Measurements from ENCODE around the gene SKIL.

Gene SKIL

DNA sequence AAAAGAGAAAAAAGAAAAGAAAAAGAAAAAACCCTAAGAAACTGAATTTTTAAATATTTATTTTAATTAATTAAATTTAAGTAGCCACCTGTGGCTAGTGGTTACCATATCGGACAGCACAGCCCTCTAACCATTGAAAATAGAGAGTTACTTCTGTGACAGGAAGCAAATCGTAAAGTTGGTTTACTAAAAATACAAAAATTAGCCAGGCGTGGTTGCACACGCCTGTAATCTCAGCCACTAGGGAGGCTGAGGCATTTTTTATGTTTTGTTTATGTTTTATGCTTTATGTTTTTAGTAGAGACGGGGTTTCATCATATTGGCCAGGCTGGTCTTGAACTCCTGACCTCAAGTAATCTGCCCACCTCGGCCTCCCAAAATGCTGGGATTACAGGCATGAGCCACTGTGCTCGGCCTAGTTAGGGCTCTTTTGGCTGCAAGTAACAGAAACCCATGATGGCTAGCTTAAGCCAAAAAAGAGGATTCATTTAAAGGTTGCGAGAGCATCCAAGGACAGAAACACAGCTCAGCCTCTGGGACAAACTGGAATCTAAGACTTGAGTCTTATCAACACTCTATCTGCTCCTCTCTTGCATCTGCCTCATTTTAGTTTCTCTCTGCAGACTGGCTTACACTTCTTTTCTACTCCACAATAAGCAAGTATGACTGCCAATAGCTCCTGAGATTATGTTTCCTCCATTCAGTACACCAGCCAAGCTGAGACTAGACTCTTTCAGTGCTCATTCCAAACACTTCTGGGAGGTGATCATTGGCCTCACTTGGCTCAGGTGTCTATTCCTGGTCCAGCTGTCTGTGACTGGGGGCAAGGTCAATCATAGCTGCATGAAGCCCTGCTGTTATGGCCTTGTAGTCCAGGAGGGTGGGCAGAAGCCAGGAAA is 6.8 kb upstream of the SKIL start:
- no peak for DNase-seq (ENCODE audit: low read depth)

DNA sequence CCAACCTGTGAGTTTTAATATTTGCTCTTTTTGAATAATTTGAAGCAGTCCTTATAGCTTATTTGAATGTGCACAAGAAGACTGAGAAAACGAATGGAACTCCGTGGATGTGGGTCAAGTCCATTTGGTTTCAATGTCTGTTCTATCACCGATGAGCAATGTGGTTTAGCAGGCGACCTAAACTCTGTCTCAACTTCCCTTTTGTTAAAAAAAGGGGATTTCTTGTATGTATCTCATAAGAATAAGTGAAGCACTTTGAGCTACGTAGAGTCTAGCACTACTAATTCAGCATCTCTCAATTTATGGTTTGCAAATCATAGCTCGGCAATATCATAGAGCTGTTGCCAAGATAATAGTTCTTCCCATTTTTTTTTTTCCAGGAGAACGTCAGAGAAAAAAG is 4.6 kb upstream of the SKIL start:
- DNase-seq (ENCODE audit: low read depth), result no peak

DNA sequence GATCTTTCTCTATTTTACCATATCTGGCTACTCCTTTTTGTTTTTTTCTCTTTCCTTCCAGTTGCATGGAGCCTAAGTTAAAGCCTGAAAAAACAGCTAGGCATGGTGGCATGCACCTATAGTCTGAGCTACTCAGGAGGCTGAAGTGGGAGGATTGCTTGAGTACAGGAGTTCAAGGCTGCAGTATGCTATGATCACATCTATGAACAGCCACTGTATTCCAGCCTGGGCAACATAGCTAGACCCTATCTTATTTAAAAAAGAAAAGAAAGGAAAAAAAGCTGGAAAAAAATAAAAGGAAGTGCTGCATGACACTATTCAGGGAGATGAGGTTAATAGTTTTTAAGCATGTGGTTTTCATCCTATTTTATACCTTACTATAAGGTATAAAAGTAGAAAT is 4.0 kb upstream of the SKIL start:
- no peak for DNase-seq (ENCODE audit: low read depth)

DNA sequence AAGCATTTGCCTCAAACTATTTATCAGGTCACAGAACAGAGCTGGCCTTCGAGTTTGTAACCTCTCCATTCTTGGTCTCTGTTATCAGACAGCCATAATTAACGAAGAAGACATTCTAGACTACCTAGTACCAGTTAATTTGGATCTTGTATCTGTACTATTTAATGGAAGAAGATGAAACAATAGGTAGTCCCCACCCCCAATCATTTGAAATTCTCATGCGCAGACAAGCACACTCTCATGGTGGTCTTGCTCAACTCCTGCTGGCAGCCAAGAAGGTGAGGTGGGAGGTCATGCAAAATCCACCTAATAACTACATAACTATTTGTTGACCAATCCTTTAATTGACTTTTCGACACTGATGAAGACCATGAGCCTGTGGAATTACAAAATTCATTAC is 2.8 kb upstream of the SKIL start:
- DNase-seq (ENCODE audit: low read depth), result no peak

DNA sequence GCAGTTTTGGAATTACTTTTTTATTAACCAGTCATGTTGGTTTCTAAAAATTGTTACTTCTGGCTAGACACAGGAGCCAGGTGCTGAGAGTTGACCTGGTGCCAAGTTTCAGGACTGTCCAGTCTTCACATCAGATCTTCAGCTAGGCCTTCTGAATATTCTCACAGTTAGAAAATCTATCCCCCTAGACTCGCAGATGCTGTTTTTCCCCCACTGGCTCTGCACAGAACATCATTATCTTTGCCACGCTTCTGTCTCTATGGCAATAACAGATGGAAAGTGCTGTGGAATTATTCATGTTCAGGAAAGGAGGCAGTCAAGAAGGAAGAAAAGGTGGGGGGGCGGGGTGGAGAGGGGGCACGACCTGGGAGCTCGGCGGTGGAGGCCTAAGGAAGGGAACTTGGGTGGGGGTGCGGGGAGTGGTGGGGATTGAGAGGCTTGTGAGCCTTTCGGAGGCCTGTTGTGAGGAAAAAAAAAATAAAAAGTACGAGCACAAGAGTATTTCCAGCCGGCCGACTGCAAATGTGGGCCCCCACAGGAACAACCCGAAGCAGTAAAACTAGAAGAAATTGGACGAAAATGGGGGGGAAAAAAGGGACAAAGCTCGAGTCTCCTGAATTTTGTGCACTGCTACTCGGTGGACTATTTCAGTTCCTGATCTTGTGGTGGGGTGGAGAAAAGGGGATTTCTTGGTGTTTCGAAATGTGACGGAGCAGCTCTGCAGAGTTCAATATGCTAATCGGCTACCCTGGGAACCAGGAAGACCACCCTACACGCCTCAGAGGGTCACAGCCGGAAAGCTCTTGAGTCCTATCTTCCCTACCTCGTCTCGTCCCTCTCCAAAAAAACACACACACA is 1.5 kb upstream of the SKIL start:
- no peak for DNase-seq (ENCODE audit: low read depth)

DNA sequence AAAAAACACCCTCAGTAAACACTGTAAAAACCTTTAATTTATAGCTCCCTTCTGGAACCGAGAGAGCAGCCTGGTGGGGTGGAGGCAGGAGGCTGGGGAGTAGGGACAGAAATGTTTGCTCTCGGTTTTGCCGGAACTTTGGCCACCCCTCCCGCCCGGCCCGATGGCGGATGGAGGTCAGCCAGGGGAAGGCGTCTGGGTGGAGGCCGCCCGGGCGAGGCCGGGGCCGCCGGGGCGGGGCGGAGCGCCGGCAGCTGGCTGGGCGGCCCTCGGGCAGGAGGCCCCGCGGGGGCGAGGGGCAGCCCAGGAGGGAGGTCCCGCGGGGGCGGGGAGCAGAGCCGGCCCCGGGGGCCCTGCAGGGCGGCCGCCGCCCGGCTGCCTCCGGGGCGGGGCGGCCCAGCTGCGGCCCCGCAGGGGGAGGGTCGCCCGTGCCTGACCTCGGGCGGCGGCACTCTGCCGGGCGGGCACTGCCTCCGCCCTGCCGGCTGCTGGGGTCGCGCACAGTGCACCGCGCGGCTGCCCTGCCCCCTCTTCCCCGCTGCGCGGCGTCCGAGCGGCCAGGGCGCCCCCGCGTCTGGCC is 829 bp upstream of the SKIL start:
- DNase-seq (ENCODE audit: low read depth), result peak; percentile 33

DNA sequence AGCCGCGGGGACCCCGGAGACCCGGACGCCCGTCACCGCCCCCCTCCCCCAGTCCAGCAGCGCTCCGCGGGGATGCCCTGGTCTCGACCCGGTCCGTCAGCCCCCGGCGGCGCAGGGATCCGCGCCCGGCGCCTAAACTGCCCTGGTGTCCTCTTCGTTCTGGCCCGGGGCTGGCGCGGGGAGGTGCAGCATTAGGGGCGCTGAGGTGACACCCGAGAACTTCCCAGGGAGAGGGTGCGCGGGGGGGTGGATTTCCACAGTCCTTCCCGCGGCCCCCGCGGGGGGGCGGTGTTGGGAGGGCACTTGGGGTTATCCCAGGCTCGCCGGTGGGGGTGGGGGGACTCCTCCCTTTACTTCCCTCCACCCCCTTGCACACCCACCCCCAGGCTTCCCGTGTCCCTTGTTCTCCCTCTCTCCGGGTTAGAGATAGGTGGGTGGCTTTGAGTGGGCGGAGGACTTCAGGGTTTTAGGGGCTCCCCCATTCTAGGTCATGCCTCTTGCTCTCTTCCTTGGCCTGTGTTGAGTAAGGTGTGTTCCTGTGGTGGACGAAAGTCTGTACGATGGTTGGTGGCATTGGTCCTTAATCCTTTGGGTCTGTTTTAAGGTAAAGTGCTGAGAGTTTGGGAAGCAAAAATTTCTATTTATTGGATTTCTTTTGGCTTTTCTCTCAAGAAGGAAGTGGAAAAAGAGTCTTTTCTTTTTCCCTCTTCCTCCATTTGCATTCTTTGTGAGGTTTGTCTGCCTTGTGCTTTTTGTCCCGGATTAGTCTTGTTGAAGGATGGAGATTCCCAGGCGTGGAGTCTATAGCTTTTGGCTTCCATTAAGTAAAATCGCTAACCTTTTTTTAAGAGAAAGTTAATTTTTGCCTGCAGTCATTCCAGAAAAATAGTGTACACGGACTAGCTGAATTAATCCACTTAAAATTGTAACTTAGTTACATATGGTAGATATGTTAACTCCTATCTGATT is 811 bp downstream of the SKIL start:
- peak; percentile 62 for DNase-seq (ENCODE audit: low read depth)

DNA sequence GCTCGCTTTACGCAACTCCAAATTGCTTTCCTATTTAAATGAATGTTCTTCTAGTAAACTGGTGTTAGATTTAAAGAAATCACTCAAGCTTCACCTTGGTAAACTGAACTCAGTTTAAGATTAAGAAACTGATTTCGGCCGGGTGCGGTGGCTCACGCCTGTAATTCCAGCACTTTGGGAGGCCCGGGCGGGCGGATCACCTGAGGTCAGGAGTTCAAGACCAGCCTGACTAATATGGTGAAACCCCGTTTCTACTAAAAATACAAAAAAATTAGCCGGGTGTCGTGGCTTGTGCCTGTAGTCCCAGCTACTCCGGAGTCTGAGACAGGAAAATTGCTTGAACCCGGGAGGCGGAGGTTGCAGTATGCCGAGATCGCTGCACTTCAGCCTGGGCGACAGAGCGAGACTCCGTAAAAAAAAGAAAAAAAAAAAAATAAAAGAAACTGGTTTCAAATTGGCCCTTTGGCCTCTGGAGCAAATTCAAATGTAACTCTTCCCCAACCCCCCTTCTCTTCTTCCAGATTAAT is 1.7 kb downstream of the SKIL start:
- no peak for DNase-seq (ENCODE audit: low read depth)

DNA sequence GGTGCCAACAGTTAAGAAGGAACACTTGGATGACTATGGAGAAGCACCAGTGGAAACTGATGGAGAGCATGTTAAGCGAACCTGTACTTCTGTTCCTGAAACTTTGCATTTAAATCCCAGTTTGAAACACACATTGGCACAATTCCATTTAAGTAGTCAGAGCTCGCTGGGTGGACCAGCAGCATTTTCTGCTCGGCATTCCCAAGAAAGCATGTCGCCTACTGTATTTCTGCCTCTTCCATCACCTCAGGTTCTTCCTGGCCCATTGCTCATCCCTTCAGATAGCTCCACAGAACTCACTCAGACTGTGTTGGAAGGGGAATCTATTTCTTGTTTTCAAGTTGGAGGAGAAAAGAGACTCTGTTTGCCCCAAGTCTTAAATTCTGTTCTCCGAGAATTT is 3.0 kb downstream of the SKIL start:
- no peak for DNase-seq (ENCODE audit: low read depth)

DNA sequence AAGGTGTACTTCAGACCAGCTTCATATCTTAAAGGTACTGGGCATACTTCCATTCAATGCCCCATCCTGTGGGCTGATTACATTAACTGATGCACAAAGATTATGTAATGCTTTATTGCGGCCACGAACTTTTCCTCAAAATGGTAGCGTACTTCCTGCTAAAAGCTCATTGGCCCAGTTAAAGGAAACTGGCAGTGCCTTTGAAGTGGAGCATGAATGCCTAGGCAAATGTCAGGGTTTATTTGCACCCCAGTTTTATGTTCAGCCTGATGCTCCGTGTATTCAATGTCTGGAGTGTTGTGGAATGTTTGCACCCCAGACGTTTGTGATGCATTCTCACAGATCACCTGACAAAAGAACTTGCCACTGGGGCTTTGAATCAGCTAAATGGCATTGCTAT is 3.4 kb downstream of the SKIL start:
- no peak for DNase-seq (ENCODE audit: low read depth)

DNA sequence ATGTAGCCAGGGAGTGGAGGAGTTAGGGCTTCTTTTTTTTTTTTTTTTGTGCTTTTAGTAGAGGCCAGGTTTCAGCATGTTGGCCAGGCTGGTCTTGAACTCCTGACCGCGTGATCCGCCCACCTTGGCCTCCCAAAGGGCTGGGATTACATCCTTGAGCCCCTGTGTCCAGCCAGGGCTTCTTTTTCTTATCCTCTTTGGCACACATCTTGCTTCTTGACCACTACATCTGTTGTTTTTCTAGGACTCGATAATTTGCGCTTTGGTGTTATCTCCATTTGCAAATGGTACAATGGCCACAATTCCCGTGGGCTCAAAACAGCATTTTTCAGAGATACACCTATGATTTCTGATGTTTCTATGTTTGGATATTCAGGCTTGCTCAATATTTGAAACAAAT is 4.2 kb downstream of the SKIL start:
- DNase-seq (ENCODE audit: low read depth), result no peak

DNA sequence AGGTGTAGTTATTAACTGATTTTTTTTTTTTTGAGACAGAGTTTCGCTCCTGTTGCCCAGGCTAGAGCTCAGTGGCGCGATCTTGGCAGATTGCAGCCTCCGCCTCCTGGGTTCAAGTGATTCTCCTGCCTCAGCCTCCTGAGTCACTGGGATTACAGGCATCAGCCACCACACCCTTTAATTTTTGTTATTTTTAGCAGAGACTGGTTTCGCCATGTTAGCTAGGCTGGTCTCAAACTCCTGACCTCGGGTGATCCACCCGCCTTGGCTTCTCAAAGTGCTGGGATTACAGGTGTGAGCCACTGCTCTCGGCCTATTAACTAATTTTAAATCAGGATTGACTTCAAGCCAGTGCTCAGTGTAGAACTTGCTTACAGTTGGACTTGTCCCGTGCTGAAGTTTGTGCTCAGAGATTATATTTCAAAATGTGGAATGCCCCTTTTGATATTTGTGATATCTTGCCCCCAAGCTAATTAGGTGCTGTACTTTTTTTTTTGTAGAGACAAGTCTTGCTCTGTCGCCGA is 6.0 kb downstream of the SKIL start:
- DNase-seq (ENCODE audit: low read depth), result no peak

DNA sequence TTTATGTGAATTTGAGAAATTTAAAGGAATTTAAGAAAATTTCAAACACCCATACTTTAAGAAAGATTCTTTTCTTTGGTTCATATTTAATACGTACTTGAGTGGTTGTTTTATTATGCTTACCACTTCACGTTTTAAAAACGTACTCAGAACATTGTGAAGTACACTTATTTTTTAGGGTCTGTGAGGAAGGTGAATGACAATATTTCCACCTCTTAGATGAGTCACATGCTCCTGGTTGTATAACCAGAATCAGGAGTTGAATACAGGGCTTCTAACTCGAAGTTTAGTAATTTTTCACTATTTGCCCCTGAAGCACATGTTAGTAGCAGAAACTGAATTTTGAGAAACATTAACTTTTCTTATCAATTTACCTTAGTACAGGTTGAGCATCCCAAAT is 7.5 kb downstream of the SKIL start:
- DNase-seq (ENCODE audit: low read depth), result no peak

DNA sequence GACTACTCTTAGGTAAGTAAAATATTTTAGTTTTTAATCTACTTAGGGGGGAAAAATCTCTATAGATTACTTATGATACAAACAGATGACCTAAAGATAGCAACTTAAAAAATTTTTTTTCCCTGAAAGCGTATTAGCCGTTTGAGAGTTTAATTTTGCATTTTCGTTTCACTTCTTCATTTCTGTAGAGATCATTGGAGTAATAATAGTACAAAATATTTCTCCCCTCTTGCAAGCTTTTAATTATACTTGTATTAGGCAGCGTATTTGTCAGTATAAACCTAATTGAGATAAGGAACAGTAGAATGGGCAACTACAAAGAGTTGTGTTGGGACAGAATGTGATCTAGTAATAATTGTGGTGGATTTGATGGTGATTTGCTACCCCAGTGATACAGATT is 10.3 kb downstream of the SKIL start:
- no peak for DNase-seq (ENCODE audit: low read depth)

DNA sequence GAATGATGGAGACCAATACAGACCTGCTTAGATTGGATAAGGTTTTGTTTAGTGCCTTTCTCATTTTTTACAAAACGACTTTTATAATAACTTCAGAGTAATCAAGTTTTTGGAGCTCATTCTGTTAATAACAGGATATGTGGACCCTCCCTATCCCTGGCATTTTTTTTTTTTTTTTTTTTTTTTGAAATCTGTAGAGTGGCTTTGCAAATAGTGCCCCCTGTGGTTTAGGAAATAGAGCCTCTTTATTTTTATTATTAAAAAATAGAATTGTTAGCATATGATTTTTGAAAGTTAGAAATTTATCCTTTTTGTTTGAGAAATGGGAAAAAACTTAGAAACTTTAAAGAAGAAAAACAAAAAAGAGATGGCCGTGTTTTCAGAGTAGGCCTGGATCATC is 11.4 kb downstream of the SKIL start:
- DNase-seq (ENCODE audit: low read depth), result no peak

DNA sequence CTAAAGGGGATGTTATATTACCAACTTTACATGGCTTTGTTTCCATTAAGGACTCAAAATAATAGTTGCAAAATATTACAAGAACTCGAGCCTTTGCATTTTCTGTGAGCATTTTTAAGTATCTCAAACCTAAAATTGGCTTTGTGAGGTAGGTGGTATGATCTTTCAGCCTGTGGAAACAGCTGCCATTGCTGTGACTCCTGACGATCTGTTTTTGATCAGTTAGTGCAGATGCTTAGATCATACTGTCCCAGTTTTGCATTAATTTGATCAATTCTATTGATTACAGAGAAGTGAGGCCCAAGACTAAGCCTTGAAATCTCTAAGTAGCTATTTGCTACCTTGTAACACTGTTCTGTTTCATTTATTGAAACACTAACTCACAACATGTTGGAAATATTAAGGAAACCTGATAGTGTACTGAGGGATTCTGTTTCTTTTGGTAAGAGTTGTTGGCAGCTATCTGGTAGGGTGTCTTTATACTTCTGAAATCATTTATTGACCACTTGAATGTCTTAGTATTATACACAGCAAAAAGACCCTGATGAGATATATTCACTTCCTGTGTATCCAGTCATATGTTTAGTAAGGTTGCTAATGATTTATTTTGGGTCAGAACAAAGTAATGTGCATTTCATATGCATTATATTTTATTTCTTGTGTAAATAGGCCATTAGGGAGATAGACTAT is 14.8 kb downstream of the SKIL start:
- DNase-seq (ENCODE audit: low read depth), result no peak

DNA sequence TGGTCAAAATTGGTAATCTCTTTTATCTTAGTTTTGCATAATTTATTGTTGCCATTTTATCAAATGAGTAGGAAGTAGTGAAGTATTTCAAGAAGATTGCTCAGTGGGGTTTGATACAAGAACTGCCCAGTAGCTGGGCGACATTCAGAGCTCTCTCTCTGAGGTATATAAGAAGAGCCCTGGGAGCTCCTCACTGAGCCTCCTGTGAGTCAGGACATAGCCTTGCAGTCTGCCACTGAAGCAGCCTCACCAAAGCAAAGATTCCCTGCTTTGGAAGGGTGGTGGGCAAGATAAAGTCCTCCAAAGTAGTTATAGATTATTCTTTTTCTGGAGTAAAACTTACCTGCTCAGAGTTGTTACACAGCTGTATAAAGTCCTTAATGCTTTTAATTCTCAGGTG is 26.1 kb downstream of the SKIL start:
- no peak for DNase-seq (ENCODE audit: low read depth)

DNA sequence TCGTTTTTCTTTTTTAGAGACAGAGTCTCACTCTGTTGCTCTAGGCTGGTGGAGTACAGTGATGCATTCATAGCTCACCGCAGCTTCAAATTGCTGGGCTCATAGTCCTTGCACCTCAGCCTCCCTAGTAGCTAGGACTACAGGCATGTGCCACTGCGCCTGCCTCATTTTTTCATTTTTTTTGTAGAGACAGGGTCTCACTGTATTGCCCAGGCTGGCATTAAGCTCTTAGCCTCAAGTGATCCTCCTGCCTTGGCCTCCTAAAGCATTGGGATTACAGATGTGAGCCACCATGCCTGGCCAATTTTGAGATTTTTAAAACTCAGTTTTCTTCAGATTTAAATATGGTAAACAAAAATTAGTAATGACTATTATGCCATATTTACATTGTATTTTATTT is 29.0 kb downstream of the SKIL start:
- DNase-seq (ENCODE audit: low read depth), result no peak

DNA sequence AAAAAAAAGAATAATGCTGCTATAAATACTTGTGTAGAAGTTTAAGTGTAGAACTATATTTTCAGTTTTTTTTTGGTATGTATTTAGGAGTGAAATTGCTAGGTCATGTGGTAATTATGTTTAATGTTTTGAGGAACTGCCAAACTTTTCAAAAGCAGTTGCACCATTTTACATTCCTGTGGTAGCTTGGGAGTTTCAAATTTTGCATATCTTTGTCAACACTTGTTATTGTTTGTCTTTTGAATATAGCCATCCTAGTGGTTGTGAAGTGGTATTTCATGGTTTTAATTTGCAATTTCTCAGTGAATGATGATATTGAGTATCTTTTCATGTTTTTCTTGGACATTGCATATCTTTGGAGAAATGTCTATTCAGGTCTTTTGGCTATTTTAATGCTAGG is 30.4 kb downstream of the SKIL start:
- no peak for DNase-seq (ENCODE audit: low read depth)

DNA sequence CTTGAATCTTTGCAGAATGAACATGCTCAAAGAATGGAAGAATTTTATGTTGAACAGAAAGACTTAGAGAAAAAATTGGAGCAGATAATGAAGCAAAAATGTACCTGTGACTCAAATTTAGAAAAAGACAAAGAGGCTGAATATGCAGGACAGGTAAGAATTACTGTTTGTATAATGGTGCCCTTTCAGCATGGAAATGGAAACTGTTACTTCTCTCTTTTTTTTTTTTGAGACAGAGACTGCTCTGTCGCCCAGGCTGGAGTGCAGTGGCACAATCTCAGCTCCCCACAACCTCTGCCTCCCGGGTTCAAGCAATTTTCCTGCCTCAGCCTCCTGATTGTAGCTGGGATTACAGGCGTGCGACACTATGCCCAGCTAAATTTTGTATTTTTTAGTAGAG is 33.6 kb downstream of the SKIL start:
- DNase-seq (ENCODE audit: low read depth), result no peak

DNA sequence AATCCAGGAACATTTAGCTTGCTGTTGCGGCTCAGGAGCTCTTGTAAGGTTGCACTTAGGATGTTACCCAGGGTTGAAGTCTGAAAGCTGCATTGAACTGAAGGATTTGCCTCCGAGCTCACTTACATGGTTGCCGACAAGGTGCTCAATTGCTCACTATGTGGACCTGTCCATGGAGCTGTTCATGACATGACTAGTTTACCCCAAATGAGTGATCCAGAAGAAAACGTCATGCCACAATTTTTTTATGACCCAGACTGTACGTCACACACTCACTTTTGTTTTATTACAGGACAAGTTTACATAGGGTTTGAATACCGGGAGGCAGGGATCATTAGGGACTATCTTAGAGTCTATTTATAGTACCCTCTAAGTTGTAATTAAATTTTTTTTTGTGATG is 40.2 kb downstream of the SKIL start:
- DNase-seq (ENCODE audit: low read depth), result no peak
